HepG2 (cell line): ENCODE results near the gene NABP1.

ENCODE experiments used
- CBFB ChIP-seq: sonication (generic); formaldehyde crosslinking; IDR thresholded peaks from 2 replicates; pipeline ENCODE4 v1.4.0; 2020; ENCODE audit warnings: missing genetic modification reagents
- HNF4G ChIP-seq, 2 experiments: sonication (generic) in 1 of 2; formaldehyde crosslinking in 1 of 2; IDR thresholded peaks; 2 replicates each; pipeline versions ENCODE4 v1.4.0 to v1.6.1; 2011 to 2020; ENCODE audit warnings: borderline replicate concordance in 2 of 2, low read depth in 2 of 2, mild to moderate bottlenecking in 2 of 2, low read length in 1 of 2, missing genetic modification reagents in 1 of 2, moderate library complexity in 1 of 2
- IRF2 ChIP-seq: IDR thresholded peaks from 2 replicates; pipeline ENCODE4 v1.6.1; 2018; ENCODE audit warnings: missing genetic modification reagents, missing compliant biosample characterization
- PCBP1 ChIP-seq: fragments of 200-400 bp; formaldehyde crosslinking; IDR thresholded peaks from 2 replicates; pipeline ENCODE4 v1.6.1; 2017; ENCODE audit warnings: mild to moderate bottlenecking, low read depth, low read length, borderline replicate concordance
- TP53 ChIP-seq: sonication (generic); formaldehyde crosslinking; conservative IDR thresholded peaks from 2 replicates; pipeline ENCODE4 v1.4.0; 2020; ENCODE audit warnings: missing genetic modification reagents
- ZNF224 ChIP-seq: sonication (generic); formaldehyde crosslinking; IDR thresholded peaks from 2 replicates; pipeline ENCODE4 v1.5.0; 2020; ENCODE audit warnings: mild to moderate bottlenecking, missing genetic modification reagents

DNA sequence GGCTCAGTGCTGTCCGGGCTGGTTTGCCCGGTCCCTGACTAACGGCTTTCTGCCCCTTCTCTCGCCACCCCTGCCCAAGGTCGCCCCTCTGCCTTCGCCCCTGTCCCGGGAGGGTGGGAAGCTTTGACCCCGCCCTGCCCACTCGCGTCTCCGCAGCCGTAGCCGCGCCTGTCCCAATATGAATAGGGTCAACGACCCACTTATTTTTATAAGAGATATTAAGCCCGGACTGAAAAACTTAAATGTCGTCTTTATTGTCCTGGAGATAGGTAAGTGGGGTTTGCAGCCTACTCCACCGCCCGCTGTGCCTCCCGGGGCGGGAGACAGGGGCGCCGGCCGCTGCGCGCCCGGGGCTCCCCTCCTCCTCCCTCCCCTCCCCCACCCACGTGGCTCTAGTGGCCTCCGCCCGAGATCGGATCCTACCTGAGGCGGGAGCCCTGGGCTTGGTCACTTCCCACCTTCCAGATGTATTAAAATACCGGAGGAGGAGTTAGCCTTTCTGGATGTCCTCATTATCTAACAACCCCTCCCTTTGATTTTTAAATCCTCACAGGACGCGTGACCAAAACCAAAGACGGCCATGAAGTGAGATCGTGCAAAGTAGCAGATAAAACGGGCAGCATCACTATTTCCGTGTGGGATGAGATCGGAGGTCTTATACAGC, 633 bp downstream of the NABP1 start:
- TF ChIP-seq TP53 = no peak
- no peak for TF ChIP-seq PCBP1
- TF ChIP-seq IRF2 = no peak
- no peak; the same call in 1 of the 2 replicates for TF ChIP-seq HNF4G (IDR thresholded peaks at IDR 0.05; ENCODE audit: borderline replicate concordance, low read depth, low read length)
- no peak for TF ChIP-seq HNF4G (CRISPR knock-in tag; IDR thresholded peaks at IDR 0.05; ENCODE audit: borderline replicate concordance, low read depth)
- no peak for TF ChIP-seq CBFB (CRISPR knock-in tag)
- TF ChIP-seq ZNF224 (CRISPR knock-in tag) = no peak
